Measurements from ENCODE around the gene CHKB. TPM values are rescaled to one million over a fixed set of nuclear protein-coding genes. Genes with fewer than 3 reads are reported as not detected.
"Not testable (repeated sequence)": the region's sequence is repeated elsewhere in the genome, so short reads cannot be mapped to it uniquely, and the experiment has no call there.

Gene CHKB
- total RNA-seq, 2 donors from 2014 or later, result 30.1 to 31.6 TPM

DNA sequence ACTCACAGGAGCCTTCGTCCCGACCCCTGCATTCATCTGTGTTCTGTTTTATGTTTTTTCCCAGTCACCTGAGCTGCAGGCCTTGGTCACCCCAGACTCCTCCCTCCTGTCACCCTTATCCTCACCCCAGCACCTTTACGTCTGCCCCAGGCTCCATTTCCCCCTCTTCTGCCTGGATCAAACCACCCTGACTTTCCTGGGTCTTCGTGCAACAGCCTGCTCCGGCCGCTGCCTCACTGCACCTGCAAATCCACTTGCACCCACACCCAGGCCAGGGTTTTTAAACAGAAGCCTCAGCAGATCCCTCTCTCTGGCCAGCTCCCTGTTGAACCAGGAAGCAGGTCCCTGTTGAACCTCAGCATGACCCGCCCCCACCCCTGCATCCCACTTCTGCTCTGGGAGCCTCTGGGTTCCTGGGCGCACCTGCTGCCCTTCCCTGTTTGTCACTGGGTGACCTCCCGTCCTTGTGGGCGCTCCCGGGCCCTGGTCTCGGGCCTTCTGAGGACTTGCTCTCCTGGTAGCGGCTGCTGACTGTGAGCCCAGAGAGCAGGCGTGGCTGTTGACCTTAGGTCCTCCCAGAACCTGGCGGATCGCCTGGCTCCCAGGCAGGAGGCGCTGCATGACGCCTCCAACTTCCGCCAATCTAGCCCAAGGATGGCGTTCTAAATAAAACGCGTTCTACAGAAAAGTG lies 30.8 kb upstream of the CHKB start:
- intact Hi-C loops (cut with DNase I), result no loop called here
- no peak for DNase-seq (ENCODE audit: low spot score)

- intact Hi-C loops (cut with DNase I), result no loop called here
- DNase-seq (ENCODE audit: low spot score), result no peak
These were observed 30.0 kb upstream of the CHKB start for GRCh38 chr22:50612528-50613221.

- intact Hi-C loops (cut with DNase I), result no loop called here
- no peak for DNase-seq (ENCODE audit: low spot score)
These were observed 29.5 kb upstream of the CHKB start for GRCh38 chr22:50612168-50612527.

- DNase-seq (ENCODE audit: low spot score), result no peak
- intact Hi-C loops (cut with DNase I), result no loop called here
These were observed 28.9 kb upstream of the CHKB start for GRCh38 chr22:50611341-50612060.

GRCh38 chr22:50610581-50610980 lies 27.9 kb upstream of the CHKB start:
- no peak for DNase-seq (ENCODE audit: low spot score)
- intact Hi-C loops (cut with DNase I), result no loop called here

GRCh38 chr22:50610041-50610451 lies 27.4 kb upstream of the CHKB start:
- no peak for DNase-seq (ENCODE audit: low spot score)
- intact Hi-C loops (cut with DNase I), result no loop called here

DNA sequence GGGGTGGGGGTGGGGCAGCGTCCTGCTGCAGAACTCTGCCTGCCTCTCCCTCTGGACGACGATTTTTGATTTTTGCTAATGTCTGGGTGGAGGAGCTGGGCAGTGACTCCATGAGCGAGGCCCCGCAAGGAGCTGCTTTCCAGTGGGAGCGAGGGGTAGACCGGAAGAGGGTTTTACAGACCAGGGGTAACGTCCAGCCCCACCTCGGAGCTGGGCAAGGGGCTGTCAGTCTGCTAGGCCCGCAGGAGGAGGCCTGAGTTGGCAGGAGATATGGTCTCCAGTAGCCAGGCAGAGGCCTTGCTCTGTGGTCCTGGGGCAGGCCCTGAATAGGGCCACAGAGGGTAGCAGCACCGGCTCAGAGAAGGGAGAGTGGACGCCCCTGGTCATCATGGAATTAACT lies 26.9 kb upstream of the CHKB start:
- intact Hi-C loops (cut with DNase I), result no loop called here
- DNase-seq (ENCODE audit: low spot score), result no peak

DNA sequence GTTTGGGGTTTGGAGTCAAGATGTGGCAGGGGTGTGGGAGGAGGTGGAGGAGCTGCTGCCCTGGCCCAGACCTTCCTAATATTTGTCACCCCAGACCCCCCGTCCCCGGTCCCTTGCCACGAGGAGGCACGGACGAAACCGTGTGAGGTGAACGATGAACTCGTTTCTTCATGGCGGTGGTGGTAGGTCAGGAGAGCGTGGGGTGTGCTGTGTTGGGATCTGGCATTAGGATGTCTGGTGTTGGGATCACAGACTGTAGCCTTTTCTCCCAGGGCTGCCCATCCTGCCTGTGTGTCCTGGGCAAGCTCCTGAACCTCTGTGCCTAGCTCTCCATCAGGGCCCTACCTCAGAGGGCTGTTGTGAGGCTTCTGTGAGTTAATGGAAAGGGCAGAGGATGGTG lies 26.3 kb upstream of the CHKB start:
- DNase-seq (ENCODE audit: low spot score), result no peak
- intact Hi-C loops (cut with DNase I), result no loop called here

- DNase-seq (ENCODE audit: low spot score); intact Hi-C loops (cut with DNase I): not testable (repeated sequence)
These were observed 25.6 kb upstream of the CHKB start for GRCh38 chr22:50608058-50608840.

GRCh38 chr22:50607659-50608020 lies 25.0 kb upstream of the CHKB start:
- intact Hi-C loops (cut with DNase I), result no loop called here
- DNase-seq (ENCODE audit: low spot score), result no peak

DNA sequence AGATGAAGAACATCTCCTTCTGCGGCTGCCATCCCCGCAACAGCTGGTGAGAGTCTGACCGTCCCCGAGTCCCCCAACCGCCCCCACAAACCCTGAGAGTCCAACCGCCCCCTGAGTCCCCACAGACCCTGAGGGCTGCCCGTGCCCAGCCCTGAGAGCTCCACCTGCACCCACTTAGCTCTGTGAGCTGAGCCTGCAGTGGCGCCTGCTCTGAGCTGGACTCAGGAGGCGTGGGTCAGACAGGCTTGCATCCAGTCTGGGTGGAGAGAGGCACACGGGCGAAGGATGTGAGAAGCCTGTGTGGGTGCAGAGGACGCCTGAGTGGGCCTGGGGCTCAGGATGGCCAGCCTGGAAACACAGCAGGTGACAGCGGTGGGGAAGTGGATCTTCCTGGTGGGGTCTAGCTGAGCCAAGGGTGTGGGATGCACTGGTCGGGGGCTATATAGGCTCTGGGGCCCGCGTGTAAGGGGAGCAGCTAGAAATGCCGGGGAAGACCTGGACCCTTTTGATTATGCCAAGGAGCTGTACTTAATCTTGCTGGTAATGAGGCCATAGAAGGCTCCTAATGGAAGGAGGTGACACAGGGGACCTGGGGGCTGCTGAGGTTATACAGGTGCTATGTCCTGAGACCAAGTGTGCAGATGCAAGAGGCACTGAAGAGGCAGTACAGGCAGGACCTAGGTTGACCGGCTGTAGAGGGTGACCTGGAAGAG lies 24.5 kb upstream of the CHKB start:
- DNase-seq (ENCODE audit: low spot score), result no peak
- intact Hi-C loops (cut with DNase I), result no loop called here

GRCh38 chr22:50606165-50606945 lies 23.7 kb upstream of the CHKB start:
- peak; percentile 68 for DNase-seq (ENCODE audit: low spot score)
- intact Hi-C loops (cut with DNase I), result no loop called here

- intact Hi-C loops (cut with DNase I), result no loop called here
- peak; percentile 74 for DNase-seq (ENCODE audit: low spot score)
These were observed 23.0 kb upstream of the CHKB start for GRCh38 chr22:50605613-50606074.

- DNase-seq (ENCODE audit: low spot score), result peak; percentile 40
- intact Hi-C loops (cut with DNase I), result no loop called here
These were observed 22.5 kb upstream of the CHKB start for GRCh38 chr22:50605002-50605612.

- intact Hi-C loops (cut with DNase I), result no loop called here
- peak; percentile 76 for DNase-seq (ENCODE audit: low spot score)
These were observed 21.8 kb upstream of the CHKB start for GRCh38 chr22:50604256-50605001.

- intact Hi-C loops (cut with DNase I), result no loop called here
- DNase-seq (ENCODE audit: low spot score), result peak; percentile 66
These were observed 21.0 kb upstream of the CHKB start for GRCh38 chr22:50603511-50604255.

DNA sequence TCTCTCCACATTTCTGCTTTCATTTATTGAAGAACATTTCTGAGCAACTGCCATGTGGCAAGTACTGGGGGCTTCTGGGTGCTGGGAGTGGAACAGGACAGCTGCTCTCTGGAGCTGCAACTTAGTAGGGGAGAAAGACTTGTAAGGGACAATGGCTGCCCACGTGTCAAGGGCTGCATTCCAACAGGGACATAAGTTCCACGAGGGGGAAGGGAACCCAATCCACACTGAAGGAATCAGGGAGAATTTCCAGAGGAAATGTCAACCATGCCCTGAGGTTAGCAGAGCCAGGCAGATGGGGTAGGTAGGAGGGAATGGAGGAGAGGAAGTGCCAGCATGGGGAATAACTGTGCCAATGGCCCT lies 19.7 kb upstream of the CHKB start:
- DNase-seq (ENCODE audit: low spot score), result no peak
- intact Hi-C loops (cut with DNase I), result no loop called here
